HepG2 (cell line): ENCODE measurements around the gene MEF2B. TPM values are rescaled to one million over a fixed set of nuclear protein-coding genes. Genes with fewer than 3 reads are reported as not detected.
A peak's percentile ranks its signal among the peaks of the same experiment; 100 is the strongest.

ENCODE experiments used
- CBX5 ChIP-seq: sonication (generic); formaldehyde crosslinking; IDR thresholded peaks from 2 replicates; pipeline ENCODE4 v1.4.0; 2020; ENCODE audit warnings: missing genetic modification reagents, borderline replicate concordance
- CENPBD1 ChIP-seq: sonication (generic); formaldehyde crosslinking; IDR thresholded peaks from 2 replicates; pipeline ENCODE4 v1.8.0; 2022; ENCODE audit warnings: missing genetic modification reagents, low read depth, mild to moderate bottlenecking, borderline replicate concordance
- IKZF4 ChIP-seq: sonication (generic); formaldehyde crosslinking; IDR thresholded peaks from 2 replicates; pipeline ENCODE4 v1.5.1; 2020; ENCODE audit warnings: borderline replicate concordance, mild to moderate bottlenecking, low read depth, missing genetic modification reagents; ENCODE audit errors: not compliant biosample characterization
- KLF9 ChIP-seq: IDR thresholded peaks from 2 replicates; pipeline ENCODE4 v1.6.1; 2016; ENCODE audit warnings: low read depth
- NBN ChIP-seq: fragments of 450-650 bp; conservative IDR thresholded peaks from 2 replicates; pipeline ENCODE4 v1.6.1; 2017
- NR2F2 ChIP-seq: IDR thresholded peaks from 2 replicates; pipeline ENCODE4 v1.6.1; 2012; ENCODE audit warnings: low read depth, inconsistent platforms, borderline replicate concordance
- POLR2AphosphoS5 ChIP-seq: IDR thresholded peaks from 2 replicates; pipeline ENCODE4 v1.6.1; 2012; ENCODE audit warnings: low read depth, low read length
- REL ChIP-seq: sonication (generic); formaldehyde crosslinking; conservative IDR thresholded peaks from 2 replicates; pipeline ENCODE4 v1.8.0; 2022; ENCODE audit warnings: mild to moderate bottlenecking, missing genetic modification reagents, moderate library complexity
- RERE ChIP-seq: IDR thresholded peaks from 2 replicates; pipeline ENCODE4 v1.6.1; 2016; ENCODE audit warnings: low read depth, missing genetic modification reagents, missing compliant biosample characterization
- SMARCC2 ChIP-seq: fragments of 450-650 bp; IDR thresholded peaks from 2 replicates; pipeline ENCODE4 v1.6.1; 2017; ENCODE audit warnings: antibody characterized with exemption, mild to moderate bottlenecking
- ZMYM4 ChIP-seq: sonication (generic); formaldehyde crosslinking; IDR thresholded peaks from 2 replicates; pipeline ENCODE4 v1.8.1; 2023; ENCODE audit warnings: mild to moderate bottlenecking, missing genetic modification reagents
- ZNF230 ChIP-seq: sonication (generic); formaldehyde crosslinking; IDR thresholded peaks from 2 replicates; pipeline ENCODE4 v1.4.0; 2020; ENCODE audit warnings: mild to moderate bottlenecking, missing genetic modification reagents
- ZNF512 ChIP-seq: sonication (generic); formaldehyde crosslinking; IDR thresholded peaks from 2 replicates; pipeline ENCODE4 v1.4.0; 2020; ENCODE audit warnings: mild to moderate bottlenecking, missing genetic modification reagents
- ZNF547 ChIP-seq: sonication (generic); formaldehyde crosslinking; IDR thresholded peaks from 2 replicates; pipeline ENCODE4 v1.5.1; 2020; ENCODE audit warnings: mild to moderate bottlenecking, missing genetic modification reagents
- ZNF660 ChIP-seq: sonication (generic); formaldehyde crosslinking; IDR thresholded peaks from 2 replicates; pipeline ENCODE4 v1.5.1; 2020; ENCODE audit warnings: mild to moderate bottlenecking, low read depth, missing genetic modification reagents, borderline replicate concordance
- polyA plus RNA-seq, 8 experiments: library from polyadenylated mRNA; depleted of rRNA in 3 of 8; stranded (reverse) in 7 of 8; unstranded in 1 of 8; fragments of >200 nt; fragmentation: Illumina TruSeq in 4 of 8; extraction: Trizol in 4 of 8; gene quantifications; 2 replicates each; pipeline versions ENCODE4 v1.2.1 to v1.2.3, GENCODE V29; 2011 to 2016; ENCODE audit warnings: low read depth in 4 of 8, missing spikeins in 1 of 8, mixed read lengths in 1 of 8; ENCODE audit not compliant: insufficient read depth in 1 of 8
- total RNA-seq, 5 experiments: library from RNA; depleted of rRNA; stranded (reverse); fragments of >200 nt; fragmentation: Illumina TruSeq; extraction: Trizol; gene quantifications; 2 replicates each; pipeline ENCODE4 v1.2.3, GENCODE V29; 2016; ENCODE audit warnings: low read depth in 1 of 5

The MEF2B gene
- total and polyA plus RNA-seq, 2 of the 13 experiments (the other 11 are each of a cell fraction or from before 2014, with no cell fraction given) = 1.2 to 1.7 TPM

- no peak for TF ChIP-seq REL
- no peak for TF ChIP-seq ZNF512 (CRISPR knock-in tag)
- no peak; the same call in 1 of the 2 replicates for TF ChIP-seq NR2F2
- no peak for TF ChIP-seq NBN
- no peak for TF ChIP-seq ZNF547
- TF ChIP-seq CBX5 (CRISPR knock-in tag) = peak; percentile 89; the same call in 1 of the 2 replicates
- TF ChIP-seq POLR2AphosphoS5 = no peak
- TF ChIP-seq ZMYM4 (CRISPR knock-in tag) = peak; percentile 8; the same call in 1 of the 2 replicates
- TF ChIP-seq KLF9 = no peak
- no peak for TF ChIP-seq SMARCC2
- TF ChIP-seq IKZF4 (CRISPR knock-in tag) = no peak
- TF ChIP-seq RERE (CRISPR knock-in tag) = no peak
- TF ChIP-seq ZNF660 (CRISPR knock-in tag) = no peak
- no peak for TF ChIP-seq ZNF230 (CRISPR knock-in tag)
- TF ChIP-seq CENPBD1 (CRISPR knock-in tag) = no peak
Measured at GRCh38 chr19:19171821-19172532, 1.9 kb upstream of the MEF2B start (continued).
